H9 (cell line): ENCODE results near the gene SCG2. TPM values are rescaled to one million over a fixed set of nuclear protein-coding genes. Genes with fewer than 3 reads are reported as not detected.

Experiments used
- DNase-seq: peaks from one replicate; pipeline ENCODE4 v3.0.0-alpha.2; 2017
- H2AFZ ChIP-seq: one replicate; pipeline ENCODE4 v1.6.1; 2013; ENCODE audit warnings: mild to moderate bottlenecking, low read length, control low read depth, moderate library complexity
- H2AK5ac ChIP-seq: 2 replicates; pipeline ENCODE4 v1.6.1; 2013; ENCODE audit warnings: low read length, control low read depth, mixed read lengths; ENCODE audit not compliant: insufficient read length
- H2BK120ac ChIP-seq: one replicate; pipeline ENCODE4 v1.6.1; 2013; ENCODE audit warnings: low read depth, mild to moderate bottlenecking, low read length, control low read depth, inconsistent platforms; ENCODE audit not compliant: poor library complexity, severe bottlenecking
- H2BK12ac ChIP-seq: 2 replicates; pipeline ENCODE4 v1.6.1; 2013; ENCODE audit warnings: low read length, control low read depth, mixed read lengths, low read depth; ENCODE audit not compliant: insufficient read length
- H2BK15ac ChIP-seq: 2 replicates; pipeline ENCODE4 v1.6.1; 2013; ENCODE audit warnings: low read depth, low read length, control low read depth
- H2BK20ac ChIP-seq: one replicate; pipeline ENCODE4 v1.6.1; 2013; ENCODE audit warnings: low read depth, mild to moderate bottlenecking, low read length, control low read depth, inconsistent platforms; ENCODE audit not compliant: poor library complexity, severe bottlenecking
- H2BK5ac ChIP-seq: 2 replicates; pipeline ENCODE4 v1.6.1; 2013; ENCODE audit warnings: low read length, control low read depth, mixed read lengths; ENCODE audit not compliant: insufficient read length
- H3K14ac ChIP-seq: 2 replicates; pipeline ENCODE4 v1.6.1; 2013; ENCODE audit warnings: low read length, control low read depth; ENCODE audit not compliant: insufficient read depth
- H3K18ac ChIP-seq: 2 replicates; pipeline ENCODE4 v1.6.1; 2013; ENCODE audit warnings: low read depth, mild to moderate bottlenecking, mixed read lengths, low read length, control low read depth; ENCODE audit not compliant: insufficient read length
- H3K23ac ChIP-seq: 2 replicates; pipeline ENCODE4 v1.6.1; 2013; ENCODE audit warnings: low read length, control low read depth, mixed read lengths, low read depth; ENCODE audit not compliant: insufficient read length
- H3K23me2 ChIP-seq: 2 replicates; pipeline ENCODE4 v1.6.1; 2013; ENCODE audit warnings: low read depth, mild to moderate bottlenecking, mixed read lengths, low read length, control low read depth; ENCODE audit not compliant: insufficient read length, poor library complexity, severe bottlenecking
- H3K27ac ChIP-seq: 2 replicates; pipeline ENCODE4 v1.5.1; 2013; ENCODE audit warnings: low read length, control low read depth, mixed read lengths, low read depth; ENCODE audit not compliant: insufficient read length
- H3K27me3 ChIP-seq: 2 replicates; pipeline ENCODE4 v1.6.1; 2013; ENCODE audit warnings: low read length, control low read depth, inconsistent platforms; ENCODE audit not compliant: insufficient read depth
- H3K4ac ChIP-seq: 2 replicates; pipeline ENCODE4 v1.6.1; 2013; ENCODE audit warnings: low read depth, mild to moderate bottlenecking, control low read depth, inconsistent platforms, low read length, moderate library complexity
- H3K4me1 ChIP-seq: 2 replicates; pipeline ENCODE4 v1.6.1; 2013; ENCODE audit warnings: low read length, control low read depth, inconsistent platforms; ENCODE audit not compliant: insufficient read depth
- H3K4me2 ChIP-seq: 2 replicates; pipeline ENCODE4 v1.6.1; 2013; ENCODE audit warnings: low read length, control low read depth, mixed read lengths; ENCODE audit not compliant: insufficient read length, insufficient read depth
- H3K56ac ChIP-seq: 2 replicates; pipeline ENCODE4 v1.6.1; 2013; ENCODE audit warnings: low read depth, mild to moderate bottlenecking, mixed read lengths, low read length, control low read depth; ENCODE audit not compliant: insufficient read length
- H3K79me1 ChIP-seq: 2 replicates; pipeline ENCODE4 v1.6.1; 2013; ENCODE audit warnings: low read depth, mild to moderate bottlenecking, moderate library complexity, low read length, control low read depth, inconsistent platforms; ENCODE audit not compliant: insufficient read depth, poor library complexity, severe bottlenecking
- H3K79me2 ChIP-seq: 2 replicates; pipeline ENCODE4 v1.6.1; 2013; ENCODE audit warnings: low read length, control low read depth, inconsistent platforms; ENCODE audit not compliant: insufficient read depth
- H3K9ac ChIP-seq: 2 replicates; pipeline ENCODE4 v1.6.1; 2013; ENCODE audit warnings: low read length, control low read depth, mixed read lengths; ENCODE audit not compliant: insufficient read length; ENCODE audit errors: extremely low read depth
- H3K9me3 ChIP-seq: one replicate; pipeline ENCODE4 v1.6.1; 2013; ENCODE audit warnings: low read depth, low read length, inconsistent platforms; ENCODE audit not compliant: control insufficient read depth
- H3T11ph ChIP-seq: one replicate; pipeline ENCODE4 v1.6.1; 2013; ENCODE audit warnings: mild to moderate bottlenecking, low read length, control low read depth, inconsistent platforms
- H4K20me1 ChIP-seq: one replicate; pipeline ENCODE4 v1.6.1; 2013; ENCODE audit not compliant: control insufficient read depth, insufficient read length, insufficient read depth
- H4K5ac ChIP-seq: 2 replicates; pipeline ENCODE4 v1.6.1; 2013; ENCODE audit warnings: low read depth, mild to moderate bottlenecking, mixed read lengths, low read length, control low read depth; ENCODE audit not compliant: insufficient read length
- H4K8ac ChIP-seq: replicated peaks from 2 replicates; pipeline ENCODE4 v1.6.1; 2013; ENCODE audit warnings: low read length, control low read depth, mixed read lengths, low read depth; ENCODE audit not compliant: insufficient read length
- H4K91ac ChIP-seq: 2 replicates; pipeline ENCODE4 v1.6.1; 2013; ENCODE audit warnings: low read depth, mild to moderate bottlenecking, moderate library complexity, mixed read lengths, low read length, control low read depth; ENCODE audit not compliant: insufficient read length
- H3K27ac Mint-ChIP-seq, 3 experiments: 2 replicates in 2 of 3; 3 replicates in 1 of 3; pipeline ENCODE4 v1.8.0; 2020 to 2021; ENCODE audit warnings: mixed read lengths in 3 of 3, mild to moderate bottlenecking in 1 of 3, moderate library complexity in 1 of 3
- H3K27me3 Mint-ChIP-seq: 2 replicates; pipeline ENCODE4 v1.8.0; 2021; ENCODE audit warnings: low read depth, mild to moderate bottlenecking, moderate library complexity, mixed read lengths
- H3K36me3 Mint-ChIP-seq, 3 experiments: 2 replicates in 2 of 3; 3 replicates in 1 of 3; pipeline ENCODE4 v1.8.0; 2020 to 2021; ENCODE audit warnings: low read depth in 3 of 3, mixed read lengths in 3 of 3; ENCODE audit not compliant: insufficient read depth in 1 of 3
- H3K4me1 Mint-ChIP-seq, 2 experiments: 2 replicates each; pipeline ENCODE4 v1.8.0; 2020; ENCODE audit warnings: mixed read lengths in 2 of 2
- H3K4me3 Mint-ChIP-seq, 2 experiments: 2 replicates in 1 of 2; 3 replicates in 1 of 2; pipeline ENCODE4 v1.8.0; 2020 to 2021; ENCODE audit warnings: mild to moderate bottlenecking in 2 of 2, mixed read lengths in 2 of 2, moderate library complexity in 1 of 2
- H3K9me3 Mint-ChIP-seq, 2 experiments: 2 replicates in 1 of 2; 3 replicates in 1 of 2; pipeline ENCODE4 v1.8.0; 2020; ENCODE audit warnings: mild to moderate bottlenecking in 2 of 2, mixed read lengths in 2 of 2, moderate library complexity in 1 of 2
- WGBS: extraction: QIAGEN DNeasy Blood & Tissue Kit; methylation state at CpG from one replicate; pipeline ENCODE4 v1.1.7; 2013; ENCODE audit warnings: missing lambda C conversion rate, low lambda C conversion rate, mixed read lengths; ENCODE audit not compliant: insufficient read length; ENCODE audit errors: extremely low coverage; 5-methylcytosine and 5-hydroxymethylcytosine counted together
- total RNA-seq: library from RNA; stranded (reverse); gene quantifications from 2 replicates; pipeline ENCODE4 v1.2.1, GENCODE V29; 2021
- TF ChIP-seq, protein P1 (sequence below): fragments of 200-600 bp; sonication (generic); conservative IDR thresholded peaks from 3 replicates; pipeline ENCODE4 v1.8.0; 2021; ENCODE audit warnings: antibody characterized with exemption, mild to moderate bottlenecking

The SCG2 gene
- total RNA-seq, 1 experiment from 2014 or later: 4.4 TPM

DNA sequence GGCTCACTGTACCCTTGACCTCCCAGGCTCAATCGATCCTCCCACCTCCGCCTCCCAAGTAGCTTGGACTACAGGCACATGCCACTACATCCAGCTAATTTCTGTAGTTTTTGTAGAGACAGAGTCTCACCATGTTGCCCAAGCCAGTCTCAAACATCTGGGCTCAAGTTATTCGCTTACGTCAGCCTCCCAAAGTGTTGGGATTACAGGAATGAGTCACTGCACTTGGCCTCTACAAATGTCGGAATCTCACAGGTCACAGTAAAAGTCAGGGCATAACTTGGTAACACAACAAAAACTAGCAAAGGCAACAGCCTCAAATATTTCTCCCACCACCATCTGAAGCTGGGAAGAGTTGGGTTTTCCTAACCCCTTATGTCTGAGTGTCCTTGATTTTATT, 25.3 kb downstream of the SCG2 start:
- Histone ChIP-seq H3K79me1 (no peaks in the 10 kb centered on the region), H2BK5ac (no peak overlapping the region), H2AK5ac (no peak overlapping the region), H4K5ac (no peak overlapping the region), H3K14ac (no peak overlapping the region), H3T11ph (no peak overlapping the region), H4K91ac (no peak overlapping the region), H3K79me2 (no peaks in the 10 kb centered on the region), H3K9me3 (no peaks in the 10 kb centered on the region), H3K4me1 (no peaks in the 10 kb centered on the region), H2AFZ (no peak overlapping the region), H3K9ac (no peak overlapping the region), H3K56ac (no peak overlapping the region), H2BK12ac (no peak overlapping the region), H3K4me2 (no peak overlapping the region), H2BK15ac (no peak overlapping the region), H3K23ac (no peak overlapping the region), H4K8ac (no peak overlapping the region), H4K20me1 (no peaks in the 10 kb centered on the region), H3K27ac (no peak overlapping the region), H3K23me2 (no peaks in the 10 kb centered on the region), H3K27me3 (no peaks in the 10 kb centered on the region), H3K18ac (no peak overlapping the region), H2BK120ac (no peak overlapping the region), H2BK20ac (no peak overlapping the region), H3K4ac (no peak overlapping the region)
- H3K4me3 Mint-ChIP-seq: no peak overlapping the region
- no peak for DNase-seq
- TF ChIP-seq, protein P1, sequence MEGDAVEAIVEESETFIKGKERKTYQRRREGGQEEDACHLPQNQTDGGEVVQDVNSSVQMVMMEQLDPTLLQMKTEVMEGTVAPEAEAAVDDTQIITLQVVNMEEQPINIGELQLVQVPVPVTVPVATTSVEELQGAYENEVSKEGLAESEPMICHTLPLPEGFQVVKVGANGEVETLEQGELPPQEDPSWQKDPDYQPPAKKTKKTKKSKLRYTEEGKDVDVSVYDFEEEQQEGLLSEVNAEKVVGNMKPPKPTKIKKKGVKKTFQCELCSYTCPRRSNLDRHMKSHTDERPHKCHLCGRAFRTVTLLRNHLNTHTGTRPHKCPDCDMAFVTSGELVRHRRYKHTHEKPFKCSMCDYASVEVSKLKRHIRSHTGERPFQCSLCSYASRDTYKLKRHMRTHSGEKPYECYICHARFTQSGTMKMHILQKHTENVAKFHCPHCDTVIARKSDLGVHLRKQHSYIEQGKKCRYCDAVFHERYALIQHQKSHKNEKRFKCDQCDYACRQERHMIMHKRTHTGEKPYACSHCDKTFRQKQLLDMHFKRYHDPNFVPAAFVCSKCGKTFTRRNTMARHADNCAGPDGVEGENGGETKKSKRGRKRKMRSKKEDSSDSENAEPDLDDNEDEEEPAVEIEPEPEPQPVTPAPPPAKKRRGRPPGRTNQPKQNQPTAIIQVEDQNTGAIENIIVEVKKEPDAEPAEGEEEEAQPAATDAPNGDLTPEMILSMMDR: no peak
- peaks cover 3% of the 10 kb centered on the region for H3K27me3 Mint-ChIP-seq
- no CpG with 5 or more reads among the region's 5 CpGs for WGBS
- H3K9me3 Mint-ChIP-seq: no peaks in the 10 kb centered on the region
- H3K36me3 Mint-ChIP-seq: no peaks in the 10 kb centered on the region
- peaks cover 6 to 12% of the 10 kb centered on the region in 2 experiments for H3K4me1 Mint-ChIP-seq
- no peak overlapping the region for H3K27ac Mint-ChIP-seq
